Neural progenitor cell (in vitro differentiated cells): ENCODE results near the gene VWF.

Source experiments
- CTCF ChIP-seq: fragments of 200-600 bp; sonication (generic); IDR thresholded peaks from 2 replicates; pipeline ENCODE4 v1.5.1; 2017; ENCODE audit warnings: antibody characterized with exemption, mild to moderate bottlenecking
- EZH2 ChIP-seq: fragments of 200-600 bp; sonication (generic); IDR thresholded peaks from 2 replicates; pipeline ENCODE4 v1.6.1; 2017; ENCODE audit warnings: antibody characterized with exemption, mild to moderate bottlenecking, moderate library complexity

- TF ChIP-seq EZH2: no peak
- TF ChIP-seq CTCF: no peak
Observed at GRCh38 chr12:6076346-6076745, 48.1 kb downstream of the VWF start.
